ENCODE results near the gene TPPP2.

GRCh38 chr14:21019366-21019765, 10.7 kb upstream of the TPPP2 start:
- TF ChIP-seq EZH2 (IDR thresholded peaks at IDR 0.05; ENCODE audit: insufficient read depth, poor library complexity, severe bottlenecking) (no peak), EZH2phosphoT487 (IDR thresholded peaks at IDR 0.05; ENCODE audit: insufficient read depth, low read depth) (no peak)

Data from GM23248 (cell line).